NCI-H146 (cell line): ENCODE results near the gene ABCC10.

Experiments used
- DNase-seq: peaks from one replicate; lab custom pipeline; 2025; lab: John Stamatoyannopoulos, UW

The ABCC10 gene

GRCh38 chr6:43471399-43471798 lies 44.1 kb downstream of the ABCC10 start:
- DNase-seq, result no peak

GRCh38 chr6:43472515-43472914 lies 45.2 kb downstream of the ABCC10 start:
- no peak for DNase-seq

- DNase-seq, result no peak
Measured at GRCh38 chr6:43475516-43475915, 48.2 kb downstream of the ABCC10 start.

GRCh38 chr6:43476746-43477145 lies 49.4 kb downstream of the ABCC10 start:
- no peak for DNase-seq

GRCh38 chr6:43477235-43478007 lies 50.1 kb downstream of the ABCC10 start, which contains the start of gene TJAP1:
Gene TJAP1, plus strand, starts transcription at chr6:43477570. Its CDS starts 21,432 bp downstream, at chr6:43499002.
- DNase-seq, result peak; percentile 98

- no peak for DNase-seq
Measured at GRCh38 chr6:43478008-43478372, 50.6 kb downstream of the ABCC10 start.

GRCh38 chr6:43481075-43481474 lies 53.7 kb downstream of the ABCC10 start:
- DNase-seq, result no peak

- DNase-seq, result no peak
Measured at GRCh38 chr6:43481591-43482236, 54.4 kb downstream of the ABCC10 start.

- no peak for DNase-seq
Measured at GRCh38 chr6:43488667-43489276, 61.4 kb downstream of the ABCC10 start.

GRCh38 chr6:43489277-43490072 lies 62.1 kb downstream of the ABCC10 start:
- no peak for DNase-seq

- DNase-seq, result no peak
Measured at GRCh38 chr6:43490523-43490939, 63.2 kb downstream of the ABCC10 start.

GRCh38 chr6:43491750-43492661 lies 64.7 kb downstream of the ABCC10 start:
- DNase-seq, result no peak

GRCh38 chr6:43492673-43493072 lies 65.3 kb downstream of the ABCC10 start:
- DNase-seq, result no peak

GRCh38 chr6:43493230-43493629 lies 65.9 kb downstream of the ABCC10 start:
- no peak for DNase-seq

- no peak for DNase-seq
Measured at GRCh38 chr6:43493833-43494232, 66.5 kb downstream of the ABCC10 start.

- DNase-seq, result no peak
Measured at GRCh38 chr6:43494321-43494720, 67.0 kb downstream of the ABCC10 start.

- DNase-seq, result no peak
Measured at GRCh38 chr6:43494766-43495165, 67.4 kb downstream of the ABCC10 start.

- no peak for DNase-seq
Measured at GRCh38 chr6:43495409-43495941, 68.1 kb downstream of the ABCC10 start.

- peak; percentile 26 for DNase-seq
Measured at GRCh38 chr6:43496370-43497128, 69.2 kb downstream of the ABCC10 start.

GRCh38 chr6:43497129-43497396 lies 69.7 kb downstream of the ABCC10 start:
- DNase-seq, result no peak
